HFF-Myc (cell line): ENCODE data around the gene USP33.

Experiments
- DNase-seq: peaks from one replicate; pipeline ENCODE4 v3.0.0-alpha.2; 2011; ENCODE audit warnings: low read depth; ENCODE audit errors: extremely low read depth
- H3K4me3 ChIP-seq: replicated peaks from 2 replicates; pipeline ENCODE4 v1.5.1; 2011; ENCODE audit warnings: low read depth, mild to moderate bottlenecking, control low read depth, low read length
- TF ChIP-seq, protein P1 (sequence below): IDR thresholded peaks from 2 replicates; pipeline ENCODE4 v1.5.1; 2012; ENCODE audit warnings: mild to moderate bottlenecking, low read depth, low read length, control low read depth; ENCODE audit errors: missing control alignments

Gene USP33

DNA sequence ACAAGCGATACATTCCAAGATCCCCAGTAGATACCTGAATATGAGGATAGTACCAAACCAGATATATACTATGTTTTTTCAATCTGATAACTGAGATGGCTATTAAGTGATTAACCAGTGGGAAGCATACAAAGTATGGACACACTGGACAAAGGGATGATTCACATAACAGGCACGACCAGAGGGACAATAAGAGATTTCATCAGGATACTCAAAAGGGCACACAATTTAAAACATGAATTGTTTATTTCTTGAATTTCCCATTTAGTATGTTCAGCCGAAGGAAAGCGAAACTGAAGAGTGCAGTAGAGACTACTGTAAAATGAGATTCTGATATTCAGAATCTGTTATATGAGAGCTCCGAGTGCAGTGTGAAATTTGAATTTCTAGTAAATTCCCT lies 87.8 kb downstream of the USP33 start:
- TF ChIP-seq, protein P1, sequence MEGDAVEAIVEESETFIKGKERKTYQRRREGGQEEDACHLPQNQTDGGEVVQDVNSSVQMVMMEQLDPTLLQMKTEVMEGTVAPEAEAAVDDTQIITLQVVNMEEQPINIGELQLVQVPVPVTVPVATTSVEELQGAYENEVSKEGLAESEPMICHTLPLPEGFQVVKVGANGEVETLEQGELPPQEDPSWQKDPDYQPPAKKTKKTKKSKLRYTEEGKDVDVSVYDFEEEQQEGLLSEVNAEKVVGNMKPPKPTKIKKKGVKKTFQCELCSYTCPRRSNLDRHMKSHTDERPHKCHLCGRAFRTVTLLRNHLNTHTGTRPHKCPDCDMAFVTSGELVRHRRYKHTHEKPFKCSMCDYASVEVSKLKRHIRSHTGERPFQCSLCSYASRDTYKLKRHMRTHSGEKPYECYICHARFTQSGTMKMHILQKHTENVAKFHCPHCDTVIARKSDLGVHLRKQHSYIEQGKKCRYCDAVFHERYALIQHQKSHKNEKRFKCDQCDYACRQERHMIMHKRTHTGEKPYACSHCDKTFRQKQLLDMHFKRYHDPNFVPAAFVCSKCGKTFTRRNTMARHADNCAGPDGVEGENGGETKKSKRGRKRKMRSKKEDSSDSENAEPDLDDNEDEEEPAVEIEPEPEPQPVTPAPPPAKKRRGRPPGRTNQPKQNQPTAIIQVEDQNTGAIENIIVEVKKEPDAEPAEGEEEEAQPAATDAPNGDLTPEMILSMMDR = no peak
- H3K4me3 ChIP-seq = no peak overlapping the region
- DNase-seq = no peak

DNA sequence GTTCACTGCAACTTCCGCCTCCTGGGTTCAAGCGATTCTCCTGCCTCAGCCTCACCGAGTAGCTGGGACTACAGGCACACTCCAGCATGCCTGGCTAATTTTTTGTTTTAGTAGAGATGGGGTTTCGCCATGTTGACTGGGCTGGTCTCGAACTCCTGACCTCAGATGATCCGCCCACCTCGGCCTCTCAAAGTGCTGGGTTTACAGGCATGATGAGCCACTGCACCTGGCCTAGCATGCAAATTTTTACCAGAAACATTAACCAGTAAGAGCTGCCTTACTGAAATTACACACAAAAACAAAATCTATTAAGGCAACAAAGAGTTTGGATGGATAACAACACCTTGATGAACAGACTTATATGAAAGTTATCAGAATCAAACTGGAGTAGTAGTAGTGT lies 89.3 kb downstream of the USP33 start:
- no peak for DNase-seq
- TF ChIP-seq, protein P1 = no peak
- H3K4me3 ChIP-seq = no peak overlapping the region

DNA sequence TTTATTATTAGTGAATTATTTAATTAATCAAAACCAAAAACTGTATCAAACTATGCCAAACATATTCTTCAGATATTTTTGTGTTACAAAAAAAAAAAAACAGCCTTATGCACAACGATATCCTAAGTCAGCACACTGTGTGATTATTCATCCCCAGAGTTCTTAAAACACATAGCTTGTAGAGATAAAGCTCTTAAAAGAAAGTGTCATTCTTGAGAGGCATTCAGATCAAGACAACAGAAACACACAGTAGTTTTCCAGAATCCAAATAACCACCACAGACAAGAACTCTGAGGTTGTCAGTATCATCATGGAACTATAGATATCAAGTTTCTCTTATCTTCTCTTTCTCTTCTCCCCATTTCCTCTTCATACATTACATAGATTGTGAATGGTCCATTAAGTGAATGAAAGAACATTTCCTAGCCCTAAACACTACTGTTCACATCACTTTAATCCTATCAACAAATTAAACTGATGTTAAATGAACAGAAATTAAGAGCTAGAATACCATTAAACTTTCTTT lies 90.7 kb downstream of the USP33 start:
- TF ChIP-seq, protein P1 = no peak
- no peak for DNase-seq
- no peak overlapping the region for H3K4me3 ChIP-seq

DNA sequence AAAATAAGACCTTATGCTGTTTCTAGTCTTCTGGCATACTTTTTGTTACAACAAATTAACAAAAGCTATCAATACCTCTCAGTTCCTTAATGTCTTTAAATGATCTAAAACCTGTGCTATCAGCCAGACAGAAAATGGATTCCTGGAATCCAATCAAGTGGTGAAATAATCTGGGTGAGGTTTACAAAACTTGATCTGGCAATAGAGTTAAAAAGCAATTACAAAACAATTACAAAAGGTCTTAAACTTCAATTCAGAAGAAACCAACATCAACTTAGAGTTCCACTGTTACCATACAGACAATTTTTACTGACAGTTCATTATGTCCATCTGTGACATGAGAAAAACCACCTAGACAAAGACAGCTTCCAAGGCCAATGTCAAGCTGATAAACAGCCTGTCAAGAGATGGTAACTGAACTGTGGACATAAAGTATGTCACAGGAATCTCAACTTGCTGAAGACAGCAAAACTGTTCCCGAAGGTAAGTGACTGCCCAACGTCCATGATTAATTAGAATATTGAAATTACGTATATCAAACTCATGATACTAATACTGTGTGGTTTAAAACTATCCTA lies 94.6 kb downstream of the USP33 start:
- DNase-seq = no peak

DNA sequence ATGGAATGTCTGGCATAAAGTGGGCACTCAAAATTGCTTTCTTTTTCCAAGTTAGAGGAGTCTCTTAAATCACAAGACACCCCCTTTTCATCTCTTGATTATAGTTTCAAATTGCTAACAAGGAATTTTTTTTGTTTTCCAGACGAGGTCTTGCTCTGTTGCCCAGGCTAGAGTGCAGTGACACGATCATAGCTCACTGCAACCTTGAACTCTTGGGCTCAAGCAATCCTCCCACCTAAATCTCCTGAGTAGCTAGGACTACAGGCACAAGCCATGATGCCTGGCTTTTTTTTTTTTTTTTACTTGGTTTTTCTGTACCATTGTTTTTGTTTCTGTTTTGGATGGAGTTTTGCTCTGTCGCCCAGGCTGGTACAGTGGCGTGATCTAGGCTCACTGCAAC lies 98.0 kb downstream of the USP33 start:
- no peak overlapping the region for H3K4me3 ChIP-seq
- DNase-seq = no peak
- TF ChIP-seq, protein P1 = no peak

More for the DNA sequence above, 94.6 kb downstream of the USP33 start:
- H3K4me3 ChIP-seq = no peak overlapping the region
- TF ChIP-seq, protein P1 = no peak

DNA sequence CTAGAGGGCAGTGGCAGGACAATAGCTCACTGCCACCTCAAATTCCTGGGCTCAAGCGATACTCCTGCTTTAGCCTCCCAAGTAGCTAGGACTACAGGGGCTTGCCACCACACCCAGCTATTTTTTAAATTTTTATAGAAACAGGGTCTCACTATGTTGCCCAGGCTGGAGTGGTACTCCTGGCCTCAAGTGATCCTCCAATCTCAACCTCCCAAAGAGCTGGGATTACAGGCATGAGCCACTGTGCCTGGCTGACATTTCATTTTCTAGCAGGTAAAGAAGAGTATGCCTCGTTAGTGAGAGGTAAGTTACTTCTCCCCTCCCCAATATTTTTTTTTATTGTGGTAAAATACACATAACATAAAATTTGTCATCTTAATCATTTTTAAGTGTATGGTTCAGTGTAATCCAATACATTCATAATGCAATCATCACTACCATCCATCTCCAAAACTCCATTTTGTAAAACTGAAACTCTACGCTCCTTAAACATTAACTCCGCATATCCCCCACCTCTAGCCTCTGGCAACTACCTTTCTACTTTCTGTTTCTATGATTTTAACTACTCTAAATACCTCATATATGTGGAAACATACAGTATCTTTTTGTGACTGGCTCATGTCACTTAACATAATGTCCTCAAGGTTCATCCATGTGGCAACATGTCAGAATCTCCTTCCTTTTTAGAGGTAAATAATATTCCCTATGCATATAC lies 99.6 kb downstream of the USP33 start:
- H3K4me3 ChIP-seq = no peak overlapping the region
- no peak for DNase-seq
- TF ChIP-seq, protein P1 = no peak

DNA sequence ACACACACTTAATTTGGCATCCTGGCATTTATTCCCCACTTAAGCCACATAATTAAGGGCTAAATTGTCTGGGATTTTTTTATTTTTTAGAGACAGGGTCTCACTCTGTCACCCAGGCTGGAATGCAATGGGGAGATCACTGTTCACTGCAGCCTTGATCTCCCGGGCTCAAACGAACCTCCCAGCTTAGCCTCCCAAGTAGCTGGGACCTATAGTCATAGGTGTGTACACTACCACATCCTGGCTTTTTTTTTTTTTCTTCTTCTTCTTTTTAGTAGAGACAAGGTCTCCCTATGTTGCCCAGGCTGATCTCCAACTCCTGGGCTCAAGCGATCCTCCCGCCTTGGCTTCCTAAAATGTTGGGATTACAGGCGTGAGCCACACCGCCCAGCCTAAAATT lies 101.4 kb downstream of the USP33 start:
- no peak for DNase-seq
- TF ChIP-seq, protein P1 = no peak
- H3K4me3 ChIP-seq = no peak overlapping the region
